ENCODE results near the gene MRPL18. TPM values are rescaled to one million over a fixed set of nuclear protein-coding genes. Genes with fewer than 3 reads are reported as not detected.

Gene MRPL18
- total RNA-seq, 1 donor from 2014 or later = 29.0 TPM

DNA sequence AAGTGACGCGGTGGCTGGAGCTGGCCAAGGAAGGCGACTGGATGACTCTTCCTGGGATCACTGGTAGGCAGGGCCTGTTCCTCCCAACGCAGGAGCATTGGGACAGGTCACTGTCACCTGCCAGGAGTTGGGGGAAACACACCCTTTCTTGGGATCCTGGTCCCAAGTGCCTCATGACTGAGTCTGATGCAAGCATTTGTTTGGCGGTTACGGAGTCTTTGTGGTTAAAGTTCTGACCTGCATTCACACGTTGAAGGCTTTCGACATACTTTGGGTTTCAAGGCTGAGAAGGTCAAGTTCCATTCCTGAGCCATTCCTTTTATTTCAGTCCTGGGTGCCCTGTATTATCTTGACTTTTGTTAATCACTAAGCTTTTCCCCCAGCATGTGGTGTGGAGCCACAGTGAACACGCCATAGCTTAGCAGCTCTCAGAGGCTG is 15.8 kb downstream of the MRPL18 start:
- H3K27ac Mint-ChIP-seq = no peak overlapping the region
- no peaks in the 10 kb centered on the region for H3K4me1 Mint-ChIP-seq
- DNase-seq (ENCODE audit: low spot score in 2 of 2, unreplicated experiment in 2 of 2) = no peak
- TF ChIP-seq, protein P1, sequence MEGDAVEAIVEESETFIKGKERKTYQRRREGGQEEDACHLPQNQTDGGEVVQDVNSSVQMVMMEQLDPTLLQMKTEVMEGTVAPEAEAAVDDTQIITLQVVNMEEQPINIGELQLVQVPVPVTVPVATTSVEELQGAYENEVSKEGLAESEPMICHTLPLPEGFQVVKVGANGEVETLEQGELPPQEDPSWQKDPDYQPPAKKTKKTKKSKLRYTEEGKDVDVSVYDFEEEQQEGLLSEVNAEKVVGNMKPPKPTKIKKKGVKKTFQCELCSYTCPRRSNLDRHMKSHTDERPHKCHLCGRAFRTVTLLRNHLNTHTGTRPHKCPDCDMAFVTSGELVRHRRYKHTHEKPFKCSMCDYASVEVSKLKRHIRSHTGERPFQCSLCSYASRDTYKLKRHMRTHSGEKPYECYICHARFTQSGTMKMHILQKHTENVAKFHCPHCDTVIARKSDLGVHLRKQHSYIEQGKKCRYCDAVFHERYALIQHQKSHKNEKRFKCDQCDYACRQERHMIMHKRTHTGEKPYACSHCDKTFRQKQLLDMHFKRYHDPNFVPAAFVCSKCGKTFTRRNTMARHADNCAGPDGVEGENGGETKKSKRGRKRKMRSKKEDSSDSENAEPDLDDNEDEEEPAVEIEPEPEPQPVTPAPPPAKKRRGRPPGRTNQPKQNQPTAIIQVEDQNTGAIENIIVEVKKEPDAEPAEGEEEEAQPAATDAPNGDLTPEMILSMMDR (IDR thresholded peaks at IDR 0.05; ENCODE audit: unreplicated experiment) = no peak
- H3K36me3 Mint-ChIP-seq = no peaks in the 10 kb centered on the region
- no peaks in the 10 kb centered on the region for H3K27me3 Mint-ChIP-seq (ENCODE audit: low read depth)
- no peak overlapping the region for H3K4me3 Mint-ChIP-seq
- H3K9me3 Mint-ChIP-seq = no peaks in the 10 kb centered on the region

GRCh38 chr6:159807150-159807858 is 17.0 kb downstream of the MRPL18 start:
- H3K27me3 Mint-ChIP-seq (ENCODE audit: low read depth) = no peaks in the 10 kb centered on the region
- H3K9me3 Mint-ChIP-seq = no peaks in the 10 kb centered on the region
- no peaks in the 10 kb centered on the region for H3K4me1 Mint-ChIP-seq
- DNase-seq (ENCODE audit: low spot score in 2 of 2, unreplicated experiment in 2 of 2) = no peak
- TF ChIP-seq, protein P1 (IDR thresholded peaks at IDR 0.05; ENCODE audit: unreplicated experiment) = no peak
- no peak overlapping the region for H3K27ac Mint-ChIP-seq
- no peaks in the 10 kb centered on the region for H3K36me3 Mint-ChIP-seq
- no peak overlapping the region for H3K4me3 Mint-ChIP-seq

DNA sequence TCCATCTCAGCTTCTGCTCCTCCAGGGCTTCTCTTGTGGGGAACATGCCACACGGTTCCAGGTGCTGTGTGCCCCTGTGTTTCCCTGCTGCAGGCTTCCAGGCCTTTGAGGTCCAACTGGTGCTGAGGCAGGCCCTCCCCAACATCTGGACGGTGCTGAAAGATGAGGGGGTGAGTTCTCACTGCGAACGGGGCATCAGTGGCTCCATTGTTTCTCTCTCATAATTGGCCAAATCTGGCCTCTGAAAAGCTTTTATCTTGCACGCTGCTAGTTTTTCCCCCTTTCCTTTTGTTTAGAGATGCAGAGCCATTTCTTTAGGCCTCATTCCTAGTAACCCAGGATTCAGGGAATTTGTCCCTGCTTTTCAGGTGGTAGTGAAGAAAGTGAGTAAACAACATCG is 18.4 kb downstream of the MRPL18 start:
- Mint-ChIP-seq H3K4me1 (no peaks in the 10 kb centered on the region), H3K9me3 (no peaks in the 10 kb centered on the region), H3K4me3 (no peak overlapping the region), H3K36me3 (no peaks in the 10 kb centered on the region), H3K27me3 (ENCODE audit: low read depth) (no peaks in the 10 kb centered on the region), H3K27ac (no peak overlapping the region)
- no peak for DNase-seq (ENCODE audit: low spot score in 2 of 2, unreplicated experiment in 2 of 2)
- TF ChIP-seq, protein P1 (IDR thresholded peaks at IDR 0.05; ENCODE audit: unreplicated experiment) = no peak

DNA sequence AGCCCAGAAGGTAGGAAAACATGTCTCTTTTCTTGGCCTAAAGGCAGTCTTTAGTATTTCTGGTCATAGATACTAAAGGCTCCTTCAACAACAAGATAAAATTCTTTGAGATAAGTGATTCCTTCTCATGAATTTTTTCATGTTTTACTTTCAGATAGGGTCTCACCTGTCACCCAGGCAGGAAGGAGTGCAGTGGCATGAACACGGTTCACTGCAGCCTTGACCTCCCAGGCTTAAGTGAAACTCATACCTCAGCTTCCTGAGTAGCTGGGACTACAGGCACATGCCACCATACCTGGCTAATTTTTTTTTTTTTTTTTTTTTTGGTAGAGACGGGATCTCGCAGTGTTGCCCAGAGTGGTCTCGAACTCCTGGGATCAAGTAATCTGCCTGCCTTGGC is 18.9 kb downstream of the MRPL18 start:
- no peaks in the 10 kb centered on the region for H3K9me3 Mint-ChIP-seq
- no peak overlapping the region for H3K4me3 Mint-ChIP-seq
- no peaks in the 10 kb centered on the region for H3K36me3 Mint-ChIP-seq
- no peaks in the 10 kb centered on the region for H3K27me3 Mint-ChIP-seq (ENCODE audit: low read depth)
- no peaks in the 10 kb centered on the region for H3K4me1 Mint-ChIP-seq
- TF ChIP-seq, protein P1 (IDR thresholded peaks at IDR 0.05; ENCODE audit: unreplicated experiment) = no peak
- H3K27ac Mint-ChIP-seq = no peak overlapping the region
- DNase-seq (ENCODE audit: low spot score in 2 of 2, unreplicated experiment in 2 of 2) = no peak

- no peak for DNase-seq (ENCODE audit: low spot score in 2 of 2, unreplicated experiment in 2 of 2)
These were observed 23.5 kb downstream of the MRPL18 start for GRCh38 chr6:159813781-159814180.

More at GRCh38 chr6:159813781-159814180, 23.5 kb downstream of the MRPL18 start:
- TF ChIP-seq, protein P1 (IDR thresholded peaks at IDR 0.05; ENCODE audit: unreplicated experiment) = no peak
- H3K9me3 Mint-ChIP-seq = no peaks in the 10 kb centered on the region
- H3K36me3 Mint-ChIP-seq = no peaks in the 10 kb centered on the region
- H3K27me3 Mint-ChIP-seq (ENCODE audit: low read depth) = no peaks in the 10 kb centered on the region
- H3K4me3 Mint-ChIP-seq = no peak overlapping the region
- H3K27ac Mint-ChIP-seq = no peak overlapping the region
- peaks cover 5% of the 10 kb centered on the region for H3K4me1 Mint-ChIP-seq

All from mesothelial cell of epicardium (in vitro differentiated cells).